Measurements from ENCODE around the gene UBE2J1. TPM values are rescaled to one million over a fixed set of nuclear protein-coding genes. Genes with fewer than 3 reads are reported as not detected.

UBE2J1 gene
- total and polyA plus RNA-seq, 11 donors = 8.9 to 28.2 (median 15.2) TPM

DNA sequence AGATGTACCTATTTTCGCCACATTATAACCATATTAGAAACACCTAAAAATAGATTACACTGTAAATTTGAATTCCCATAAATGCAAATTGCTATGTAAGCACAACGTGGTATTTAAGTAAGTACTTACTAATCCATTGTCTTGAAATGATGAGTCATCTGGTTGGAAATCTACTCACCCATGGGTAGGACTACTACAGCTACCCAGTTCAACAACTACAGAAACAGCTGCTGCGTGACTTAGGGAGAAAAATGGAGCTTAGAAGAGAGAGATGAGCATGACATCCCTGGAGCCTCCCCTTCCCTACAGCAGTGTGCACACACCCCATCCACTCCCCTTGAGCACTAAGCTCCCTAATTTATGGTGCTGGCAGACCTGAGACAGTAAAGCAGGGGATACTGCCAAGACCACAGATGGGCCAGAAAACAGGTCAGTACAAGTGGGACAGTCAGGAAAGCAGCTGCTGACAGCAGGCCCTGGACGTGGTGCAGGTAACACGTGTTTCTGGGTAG, 32.7 kb upstream of the UBE2J1 start:
- 60 to 66% (median 62%) methylated on average over 5 of the region's 5 CpGs for WGBS, 4 donors
- TF ChIP-seq CTCF (IDR thresholded peaks at IDR 0.05) = no peak
- TF ChIP-seq POLR2A (IDR thresholded peaks at IDR 0.05) = no peak
- Histone ChIP-seq H3K27me3 (no peaks in the 10 kb centered on the region), H3K4me3 (no peak overlapping the region), H3K36me3 (peaks cover 0 to 19% (median 0%) of the 10 kb centered on the region in 9 donors), H3K4me1 (peaks cover 0 to 14% (median 0%) of the 10 kb centered on the region in 12 donors), H3K27ac (peak overlapping the region in 1 of 12 donors; percentile 4), H3K9me3 (no peaks in the 10 kb centered on the region)
- intact Hi-C loops (cut with DNase I) = no loop called here
- DNase-seq = no peak
- peak; percentile 17 to 65 (median 59) for ATAC-seq

GRCh38 chr6:89381031-89381430, 28.5 kb upstream of the UBE2J1 start:
- no peaks in the 10 kb centered on the region for H3K27me3 ChIP-seq
- ATAC-seq (no peak), DNase-seq (no peak)
- intact Hi-C loops (cut with DNase I) = no loop called here
- 79 to 90% (median 86%) methylated on average over 2 of the region's 2 CpGs for WGBS, 4 donors
- peaks cover 0 to 16% (median 0%) of the 10 kb centered on the region in 9 donors for H3K36me3 ChIP-seq
- no peaks in the 10 kb centered on the region for H3K9me3 ChIP-seq
- H3K27ac ChIP-seq = no peak overlapping the region
- H3K4me1 ChIP-seq = peaks cover 0 to 33% (median 5%) of the 10 kb centered on the region in 12 donors
- TF ChIP-seq CTCF (IDR thresholded peaks at IDR 0.05) (no peak), POLR2A (IDR thresholded peaks at IDR 0.05) (no peak)
- no peak overlapping the region for H3K4me3 ChIP-seq

DNA sequence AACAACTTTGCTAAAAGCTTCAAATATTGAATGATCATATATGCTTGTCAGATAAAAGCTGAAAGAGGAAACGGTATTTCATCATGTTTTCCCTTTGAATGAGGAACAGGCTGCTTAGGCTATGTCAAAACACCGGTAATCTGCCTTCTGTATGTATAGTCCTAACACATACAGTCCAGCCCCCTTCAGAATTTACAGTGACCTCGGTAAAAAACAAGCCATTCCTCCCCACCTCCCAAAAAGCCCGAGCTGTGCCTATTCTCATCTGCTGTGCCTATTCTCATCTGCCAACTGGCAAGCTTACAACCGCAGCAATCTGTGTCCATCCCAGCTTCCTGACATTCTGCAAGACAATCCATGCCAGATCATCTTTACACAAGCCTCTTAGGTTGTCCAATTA, 26.8 kb upstream of the UBE2J1 start:
- peaks cover 0 to 16% (median 0%) of the 10 kb centered on the region in 9 donors for H3K36me3 ChIP-seq
- H3K4me3 ChIP-seq = no peak overlapping the region
- intact Hi-C loops (cut with DNase I) = loop anchor here in 1 of 10 donors (5.0 kb wide), 1 partner anchor 33 kb away; the partner anchor contains the start of gene RRAGD
- ATAC-seq (peak in 3 of 4 donors; percentile 44 to 66 (median 54)), DNase-seq (peak in 1 of 5 donors; percentile 38)
- H3K9me3 ChIP-seq = no peaks in the 10 kb centered on the region
- TF ChIP-seq POLR2A (IDR thresholded peaks at IDR 0.05) (no peak), CTCF (IDR thresholded peaks at IDR 0.05) (no peak)
- H3K4me1 ChIP-seq = peaks cover 0 to 34% (median 9%) of the 10 kb centered on the region in 12 donors
- H3K27ac ChIP-seq = peak overlapping the region in 5 of 12 donors; percentile 20 to 49 (median 42)
- no peaks in the 10 kb centered on the region for H3K27me3 ChIP-seq
- WGBS, 4 donors = 22 to 43% (median 34%) methylated on average over 5 of the region's 5 CpGs

DNA sequence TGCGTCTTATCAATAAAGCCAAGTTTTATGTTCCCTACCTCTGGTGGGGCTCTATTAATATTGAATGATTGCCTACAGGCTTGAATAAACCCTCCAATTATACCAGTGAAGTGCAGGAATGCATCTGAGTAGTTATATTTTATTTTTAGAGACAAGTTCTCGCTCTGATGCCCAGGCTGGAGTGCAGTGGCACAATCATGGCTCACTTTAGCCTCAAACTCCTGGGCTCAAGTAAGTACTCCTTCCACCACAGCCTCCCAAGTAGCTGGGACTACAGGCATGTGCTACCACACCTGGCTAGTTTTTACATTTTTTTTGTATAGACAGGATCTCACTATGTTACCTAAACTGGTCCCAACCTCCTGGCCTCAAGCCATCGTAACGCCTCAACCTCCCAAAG, 26.1 kb upstream of the UBE2J1 start:
- 79 to 92% (median 84%) methylated on average over 4 of the region's 4 CpGs for WGBS, 4 donors
- no peaks in the 10 kb centered on the region for H3K27me3 ChIP-seq
- DNase-seq = no peak
- peaks cover 0 to 29% (median 9%) of the 10 kb centered on the region in 12 donors for H3K4me1 ChIP-seq
- intact Hi-C loops (cut with DNase I) = loop anchor here in 1 of 10 donors (5.0 kb wide), 1 partner anchor 34 kb away; the partner anchor contains the start of gene RRAGD
- no peak overlapping the region for H3K4me3 ChIP-seq
- H3K9me3 ChIP-seq = no peaks in the 10 kb centered on the region
- TF ChIP-seq POLR2A (IDR thresholded peaks at IDR 0.05) = no peak
- TF ChIP-seq CTCF (IDR thresholded peaks at IDR 0.05) = no peak
- H3K36me3 ChIP-seq = peaks cover 0 to 15% (median 0%) of the 10 kb centered on the region in 9 donors
- H3K27ac ChIP-seq = peak overlapping the region in 5 of 12 donors; percentile 20 to 49 (median 42)
- ATAC-seq = peak; percentile 34 to 50 (median 44)

Measured in heart left ventricle (tissue), 16 donors.